Measurements from ENCODE around the gene RGS7.

- TF ChIP-seq CTCF (conservative IDR thresholded peaks at IDR 0.05; ENCODE audit: low read length) (no peak), EZH2phosphoT487 (IDR thresholded peaks at IDR 0.05; ENCODE audit: borderline replicate concordance, low read depth, low read length) (no peak)
Measured at GRCh38 chr1:241316372-241316771, 40.6 kb downstream of the RGS7 start.
